Measurements from ENCODE around the gene SH3BGR. TPM values are rescaled to one million over a fixed set of nuclear protein-coding genes. Genes with fewer than 3 reads are reported as not detected.
A peak's percentile ranks its signal among the peaks of the same experiment; 100 is the strongest.
"Not testable (repeated sequence)": the region's sequence is repeated elsewhere in the genome, so short reads cannot be mapped to it uniquely, and the experiment has no call there.

The SH3BGR gene
- polyA plus RNA-seq, 10 donors: 102 to 237 (median 191) TPM

GRCh38 chr21:39538453-39539042 is 86.8 kb downstream of the SH3BGR start:
- DNase-seq: no peak

- not testable (repeated sequence) for DNase-seq
Observed at GRCh38 chr21:39540367-39540766, 88.6 kb downstream of the SH3BGR start.

- DNase-seq: no peak
Observed at GRCh38 chr21:39542736-39543135, 91.0 kb downstream of the SH3BGR start.

- no peak for DNase-seq
Observed at GRCh38 chr21:39546522-39546921, 94.8 kb downstream of the SH3BGR start.

- DNase-seq: no peak
Observed at GRCh38 chr21:39552856-39553255, 101.1 kb downstream of the SH3BGR start.

GRCh38 chr21:39553331-39553730 is 101.6 kb downstream of the SH3BGR start:
- peak in 1 of 3 donors; percentile 9 for DNase-seq

- DNase-seq: peak in 2 of 3 donors; percentile 20 to 34
Observed at GRCh38 chr21:39555911-39556590, 104.3 kb downstream of the SH3BGR start.

GRCh38 chr21:39559511-39559910 is 107.7 kb downstream of the SH3BGR start:
- no peak for DNase-seq

- DNase-seq: no peak
Observed at GRCh38 chr21:39561140-39561539, 109.4 kb downstream of the SH3BGR start.

GRCh38 chr21:39562791-39563770 is 111.3 kb downstream of the SH3BGR start:
- no peak for DNase-seq

- DNase-seq: peak; percentile 13 to 33 (median 25)
Observed at GRCh38 chr21:39564200-39564599, 112.4 kb downstream of the SH3BGR start.

Other genes with a start within 250 kb of the SH3BGR start
- gene BRWD1, start 138.3 kb upstream of the SH3BGR start, polyA plus RNA-seq (ENCODE audit: insufficient read length in 10 of 10): 10 to 100 TPM; 28.9 to 38.8 (median 33.9) TPM
- 100 to 1,000 TPM; 250 to 383 (median 306) TPM for gene HMGN1, start 102.9 kb upstream of the SH3BGR start, polyA plus RNA-seq (ENCODE audit: insufficient read length in 10 of 10)
- 1 to 10 TPM in 5 of 10 donors, under 1 TPM in 5; 0.41 to 3.3 (median 0.95) TPM for gene LCA5L, start 6.2 kb upstream of the SH3BGR start, polyA plus RNA-seq (ENCODE audit: insufficient read length in 10 of 10)
- under 1 TPM; 0.08 to 0.50 (median 0.23) TPM for gene B3GALT5, start 161.0 kb downstream of the SH3BGR start, polyA plus RNA-seq (ENCODE audit: insufficient read length in 10 of 10)